HCT116 (cell line): ENCODE measurements around the gene ULBP2. TPM values are rescaled to one million over a fixed set of nuclear protein-coding genes. Genes with fewer than 3 reads are reported as not detected.
"Not testable (repeated sequence)": the region's sequence is repeated elsewhere in the genome, so short reads cannot be mapped to it uniquely, and the experiment has no call there.

ENCODE experiments used
- ATAC-seq: fragments of 200-7000 bp; cut with Tn5 transposase; 2 replicates; pipeline ENCODE4 v1.9.1; 2020; ENCODE audit warnings: mild to moderate bottlenecking, moderate library complexity
- BruUV-seq: library from RNA; stranded (reverse); fragments of 400-500 nt; replicated peaks from 2 replicates; lab custom pipeline; 2021; lab: Mats Ljungman, UMichigan
- CTCF ChIA-PET: fragments of 300-600 bp; sonication (Branson Sonifier 250); formaldehyde crosslinking; loops from one replicate; lab custom pipeline; 2021; ENCODE audit warnings: antibody characterized with exemption; lab: Charles Lee
- POLR2A ChIA-PET: fragments of 300-600, 350-600 bp; sonication (Branson Sonifier 250); formaldehyde crosslinking; loops from one replicate; lab custom pipeline; 2021; ENCODE audit warnings: antibody characterized with exemption; lab: Charles Lee
- RAD21 ChIA-PET, 2 experiments: fragments of 300-600 bp; sonication (Branson Sonifier 250); formaldehyde crosslinking; loops; one replicate each; lab custom pipeline; 2023; ENCODE audit warnings: low total read pairs in 2 of 2; ENCODE audit not compliant: uncharacterized antibody in 2 of 2, unreplicated experiment in 2 of 2, low non-redundant PET in 1 of 2; lab: Charles Lee
- DNase-seq: peaks from one replicate; pipeline ENCODE4 v3.0.0-alpha.2; 2010; ENCODE audit warnings: low read depth, low spot score
- H2AFZ ChIP-seq: fragments of 200-600 bp; shearing (Covaris generic), sonication (generic); 2 replicates; pipeline ENCODE4 v1.6.1; 2017; ENCODE audit warnings: low read depth, mixed run types, mixed read lengths, antibody characterized with exemption, low read length; ENCODE audit not compliant: poor library complexity, severe bottlenecking
- H3K27ac ChIP-seq: 2 replicates; pipeline ENCODE4 v1.5.1; 2012; ENCODE audit warnings: low read depth, low read length
- H3K27me3 ChIP-seq: fragments of 200-600 bp; sonication (generic); 2 replicates; pipeline ENCODE4 v1.6.1; 2016; ENCODE audit warnings: mixed run types, low read length, mixed read lengths; ENCODE audit not compliant: insufficient read depth
- H3K36me3 ChIP-seq, 2 experiments: fragments of 200-500 bp in 1 of 2; fragments of 200-600 bp in 1 of 2; sonication (Bioruptor generic) in 1 of 2; sonication (generic) in 1 of 2; 2 replicates each; pipeline versions ENCODE4 v1.5.1 to v1.6.1; 2014 to 2016; ENCODE audit warnings: low read length in 2 of 2, inconsistent platforms in 1 of 2, mixed read lengths in 1 of 2, mixed run types in 1 of 2; ENCODE audit not compliant: insufficient read depth in 2 of 2, control insufficient read depth in 1 of 2
- H3K4me1 ChIP-seq, 2 experiments: fragments of 200-600 bp in 1 of 2; sonication (generic) in 1 of 2; 2 replicates each; pipeline versions ENCODE4 v1.5.1 to v1.6.1; 2012 to 2017; ENCODE audit warnings: low read length in 2 of 2, inconsistent platforms in 1 of 2, mild to moderate bottlenecking in 1 of 2, mixed read lengths in 1 of 2, mixed run types in 1 of 2, moderate library complexity in 1 of 2; ENCODE audit not compliant: insufficient read depth in 2 of 2, control insufficient read depth in 1 of 2
- H3K4me2 ChIP-seq: fragments of 200-600 bp; sonication (generic); 2 replicates; pipeline ENCODE4 v1.6.1; 2017; ENCODE audit warnings: mixed run types, low read length, mixed read lengths
- H3K4me3 ChIP-seq, 2 experiments: fragments of 200-600 bp in 1 of 2; sonication (generic) in 1 of 2; replicated peaks in 1 of 2; 2 replicates each; pipeline ENCODE4 v1.5.1; 2011 to 2016; ENCODE audit warnings: low read length in 2 of 2, control low read depth in 1 of 2, low read depth in 1 of 2, mild to moderate bottlenecking in 1 of 2, mixed read lengths in 1 of 2, mixed run types in 1 of 2
- H3K79me2 ChIP-seq: fragments of 200-600 bp; sonication (generic); 2 replicates; pipeline ENCODE4 v1.6.1; 2017; ENCODE audit warnings: mild to moderate bottlenecking, mixed run types, low read length, moderate library complexity, mixed read lengths; ENCODE audit not compliant: insufficient read depth
- H3K9ac ChIP-seq: fragments of 200-600 bp; sonication (generic); 2 replicates; pipeline ENCODE4 v1.6.1; 2016; ENCODE audit warnings: low read length, mixed read lengths
- H3K9me2 ChIP-seq: fragments of 200-600 bp; sonication (generic), shearing (Covaris generic); 2 replicates; pipeline ENCODE4 v1.6.1; 2017; ENCODE audit warnings: mixed run types, mild to moderate bottlenecking, moderate library complexity; ENCODE audit not compliant: insufficient read depth
- H3K9me3 ChIP-seq, 2 experiments: fragments of 200-500 bp in 1 of 2; fragments of 200-600 bp in 1 of 2; sonication (Bioruptor generic) in 1 of 2; sonication (generic) in 1 of 2; 2 replicates each; pipeline ENCODE4 v1.6.1; 2014 to 2017; ENCODE audit warnings: low read length in 2 of 2, mixed read lengths in 2 of 2, inconsistent platforms in 1 of 2, low read depth in 1 of 2, mild to moderate bottlenecking in 1 of 2, mixed run types in 1 of 2, moderate library complexity in 1 of 2; ENCODE audit not compliant: control insufficient read depth in 1 of 2, insufficient read depth in 1 of 2
- H4K20me1 ChIP-seq: fragments of 200-600 bp; sonication (generic), shearing (Covaris generic); 2 replicates; pipeline ENCODE4 v1.6.1; 2017; ENCODE audit warnings: mixed run types, mild to moderate bottlenecking, moderate library complexity; ENCODE audit not compliant: insufficient read depth
- ATF3 ChIP-seq: IDR thresholded peaks from 2 replicates; pipeline ENCODE4 v1.6.1; 2012
- FOSL1 ChIP-seq: IDR thresholded peaks from 2 replicates; pipeline ENCODE4 v1.6.1; 2012; ENCODE audit warnings: low read depth
- MAX ChIP-seq: IDR thresholded peaks from 2 replicates; pipeline ENCODE4 v1.6.1; 2012
- POLR2A ChIP-seq: IDR thresholded peaks from 2 replicates; pipeline ENCODE4 v1.7.0; 2011; ENCODE audit warnings: borderline replicate concordance; ENCODE audit not compliant: insufficient read depth, insufficient read length; ENCODE audit errors: extremely low read depth
- RAD21 ChIP-seq: IDR thresholded peaks from 2 replicates; pipeline ENCODE4 v1.6.1; 2012; ENCODE audit warnings: low read depth, mild to moderate bottlenecking
- intact Hi-C: fragments of 100-400 bp; cut with micrococcal nuclease; formaldehyde crosslinking; loops from 2 replicates; pipeline ENCODE4 v1.10.0; 2022
- total RNA-seq: library from RNA; stranded (reverse); gene quantifications from one replicate; pipeline ENCODE4 v1.2.1, GENCODE V29; 2021; ENCODE audit not compliant: unreplicated experiment
- TF ChIP-seq, protein P1 (sequence below): IDR thresholded peaks from 2 replicates; pipeline ENCODE4 v1.6.1; 2011; ENCODE audit warnings: mild to moderate bottlenecking, low read length, moderate library complexity; ENCODE audit not compliant: insufficient replicate concordance; ENCODE audit errors: extremely low read depth

Gene ULBP2
- total RNA-seq, 1 experiment from 2014 or later, result 10.2 TPM

- no peak overlapping the region for H3K4me2 ChIP-seq
These were observed 23.5 kb upstream of the ULBP2 start for GRCh38 chr6:149918151-149918905.

GRCh38 chr6:149919126-149919833, 22.5 kb upstream of the ULBP2 start:
- H3K9ac ChIP-seq, H3K36me3 ChIP-seq, H3K9me2 ChIP-seq, H3K4me3 ChIP-seq, H3K4me2 ChIP-seq, POLR2A ChIA-PET, DNase-seq, RAD21 ChIA-PET, intact Hi-C loops, H2AFZ ChIP-seq, ATAC-seq, H3K27me3 ChIP-seq, H3K79me2 ChIP-seq, CTCF ChIA-PET, BruUV-seq, H3K27ac ChIP-seq, H3K9me3 ChIP-seq, H4K20me1 ChIP-seq: not testable (repeated sequence)
- H3K4me1 ChIP-seq, result peaks cover 0 to 11% of the 10 kb centered on the region in 2 experiments; a peak in 2 of 4 replicates

More at GRCh38 chr6:149918151-149918905, 23.5 kb upstream of the ULBP2 start:
- RAD21 ChIA-PET, result no interaction called here
- no peak overlapping the region for H3K9ac ChIP-seq
- POLR2A ChIA-PET, result no interaction called here
- no peaks in the 10 kb centered on the region for H4K20me1 ChIP-seq
- ATAC-seq, result no peak
- H3K4me3 ChIP-seq, result no peak overlapping the region
- no peaks in the 10 kb centered on the region for H3K36me3 ChIP-seq
- no peaks in the 10 kb centered on the region for H3K9me2 ChIP-seq
- intact Hi-C loops, result no loop called here
- DNase-seq, result no peak
- no peaks in the 10 kb centered on the region for H3K79me2 ChIP-seq
- CTCF ChIA-PET, result no interaction called here
- no peaks in the 10 kb centered on the region for H3K9me3 ChIP-seq
- H2AFZ ChIP-seq, result no peak overlapping the region
- no peak overlapping the region for H3K27ac ChIP-seq
- no peak for TF ChIP-seq RAD21
- no peak for TF ChIP-seq POLR2A
- TF ChIP-seq ATF3, result no peak
- TF ChIP-seq MAX, result no peak
- TF ChIP-seq FOSL1, result no peak
- TF ChIP-seq, protein P1, sequence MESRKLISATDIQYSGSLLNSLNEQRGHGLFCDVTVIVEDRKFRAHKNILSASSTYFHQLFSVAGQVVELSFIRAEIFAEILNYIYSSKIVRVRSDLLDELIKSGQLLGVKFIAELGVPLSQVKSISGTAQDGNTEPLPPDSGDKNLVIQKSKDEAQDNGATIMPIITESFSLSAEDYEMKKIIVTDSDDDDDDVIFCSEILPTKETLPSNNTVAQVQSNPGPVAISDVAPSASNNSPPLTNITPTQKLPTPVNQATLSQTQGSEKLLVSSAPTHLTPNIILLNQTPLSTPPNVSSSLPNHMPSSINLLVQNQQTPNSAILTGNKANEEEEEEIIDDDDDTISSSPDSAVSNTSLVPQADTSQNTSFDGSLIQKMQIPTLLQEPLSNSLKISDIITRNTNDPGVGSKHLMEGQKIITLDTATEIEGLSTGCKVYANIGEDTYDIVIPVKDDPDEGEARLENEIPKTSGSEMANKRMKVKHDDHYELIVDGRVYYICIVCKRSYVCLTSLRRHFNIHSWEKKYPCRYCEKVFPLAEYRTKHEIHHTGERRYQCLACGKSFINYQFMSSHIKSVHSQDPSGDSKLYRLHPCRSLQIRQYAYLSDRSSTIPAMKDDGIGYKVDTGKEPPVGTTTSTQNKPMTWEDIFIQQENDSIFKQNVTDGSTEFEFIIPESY, result no peak
- TF ChIP-seq, all 23 proteins: peak for 0
- peaks cover 0 to 10% of the 10 kb centered on the region in 2 experiments; a peak in 2 of 4 replicates for H3K4me1 ChIP-seq
- BruUV-seq, result no TSS peak
- no peaks in the 10 kb centered on the region for H3K27me3 ChIP-seq
